Thoracic aorta (tissue), 2 donors: ENCODE data around the gene LRRC8D. TPM values are rescaled to one million over a fixed set of nuclear protein-coding genes. Genes with fewer than 3 reads are reported as not detected.

ENCODE experiments used
- ATAC-seq: fragments of 150-250 bp; one replicate; pipeline ENCODE4 v1.8.0; 2017; ENCODE audit warnings: low read depth; ENCODE audit not compliant: insufficient number of reproducible peaks, low FRiP score
- DNase-seq: peaks from one replicate; pipeline ENCODE4 v3.0.0-alpha.2; 2020; ENCODE audit warnings: low spot score
- H3K27ac ChIP-seq, 2 donors: fragments of 200-600 bp; sonication (generic); 1 replicate in 1 of 2; 2 replicates in 1 of 2; pipeline ENCODE4 v1.5.1; 2016; ENCODE audit warnings: mild to moderate bottlenecking in 2 of 2, moderate library complexity in 2 of 2
- H3K27me3 ChIP-seq: fragments of 200-600 bp; sonication (generic); replicated peaks from 2 replicates; pipeline ENCODE4 v1.6.0; 2016; ENCODE audit warnings: mild to moderate bottlenecking; ENCODE audit not compliant: insufficient read depth
- H3K36me3 ChIP-seq: fragments of 200-600 bp; sonication (generic); one replicate; pipeline ENCODE4 v1.5.1; 2016
- H3K4me1 ChIP-seq, 2 donors: fragments of 200-600 bp; sonication (generic); 1 replicate in 1 of 2; 2 replicates in 1 of 2; pipeline versions ENCODE4 v1.5.1 to v1.6.0; 2016; ENCODE audit warnings: low read depth in 2 of 2, mild to moderate bottlenecking in 1 of 2; ENCODE audit not compliant: control insufficient read depth in 1 of 2
- H3K4me3 ChIP-seq: fragments of 200-600 bp; sonication (generic); 2 replicates; pipeline ENCODE4 v1.5.1; 2016; ENCODE audit warnings: mild to moderate bottlenecking
- H3K9me3 ChIP-seq: fragments of 200-600 bp; sonication (generic); 2 replicates; pipeline ENCODE4 v1.5.1; 2016
- total RNA-seq, 2 donors: library from RNA; depleted of rRNA; stranded (reverse); fragments of >200 nt; gene quantifications; one replicate each; pipeline versions ENCODE4 v1.1.0 to v1.2.3, GENCODE V29; 2016
- TF ChIP-seq, protein P1 (sequence below): fragments of 200-600 bp; sonication (generic); IDR thresholded peaks from one replicate; pipeline ENCODE4 v1.5.1; 2019; ENCODE audit warnings: antibody characterized with exemption

Gene LRRC8D
- total RNA-seq, 2 donors from 2014 or later, result 8.8 to 10.7 TPM

DNA sequence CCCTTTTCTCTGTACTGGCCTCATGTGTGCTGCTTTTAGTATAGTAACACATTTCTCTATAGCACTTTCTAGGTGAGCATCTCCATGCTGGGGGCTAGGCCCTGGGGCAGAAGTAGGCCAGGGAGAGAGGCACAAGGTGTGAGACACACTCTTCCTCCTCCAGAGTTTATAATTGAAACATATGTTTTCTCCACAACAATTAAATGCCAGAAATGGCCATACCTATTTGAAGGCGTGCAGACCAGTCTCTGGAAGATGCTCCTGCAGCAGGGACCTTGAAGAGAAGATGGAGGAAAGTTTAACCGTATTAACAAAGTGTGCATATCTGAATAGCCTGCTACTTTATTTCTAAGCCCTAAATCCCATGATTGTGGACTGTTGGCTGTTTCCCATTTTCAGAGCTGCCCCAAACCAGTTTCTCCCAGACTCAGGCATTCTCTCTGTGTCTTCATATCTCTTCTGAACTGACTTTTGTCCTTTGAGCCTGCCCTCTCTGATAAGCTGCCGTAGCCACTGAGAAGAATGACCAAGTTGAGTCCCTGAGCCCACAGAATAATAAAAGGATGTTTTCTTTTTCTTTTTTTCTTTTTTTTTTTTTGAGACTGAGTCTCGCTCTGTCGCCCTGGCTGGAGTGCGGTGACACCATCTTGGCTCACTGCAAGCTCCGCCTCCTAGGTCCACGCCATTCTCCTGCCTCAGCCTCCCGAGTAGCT lies 81.3 kb downstream of the LRRC8D start:
- Histone ChIP-seq H3K9me3 (no peaks in the 10 kb centered on the region), H3K36me3 (no peaks in the 10 kb centered on the region), H3K27ac (no peak overlapping the region), H3K4me3 (no peak overlapping the region), H3K4me1 (peaks cover 9 to 11% of the 10 kb centered on the region in 2 donors), H3K27me3 (no peaks in the 10 kb centered on the region)
- TF ChIP-seq, protein P1, sequence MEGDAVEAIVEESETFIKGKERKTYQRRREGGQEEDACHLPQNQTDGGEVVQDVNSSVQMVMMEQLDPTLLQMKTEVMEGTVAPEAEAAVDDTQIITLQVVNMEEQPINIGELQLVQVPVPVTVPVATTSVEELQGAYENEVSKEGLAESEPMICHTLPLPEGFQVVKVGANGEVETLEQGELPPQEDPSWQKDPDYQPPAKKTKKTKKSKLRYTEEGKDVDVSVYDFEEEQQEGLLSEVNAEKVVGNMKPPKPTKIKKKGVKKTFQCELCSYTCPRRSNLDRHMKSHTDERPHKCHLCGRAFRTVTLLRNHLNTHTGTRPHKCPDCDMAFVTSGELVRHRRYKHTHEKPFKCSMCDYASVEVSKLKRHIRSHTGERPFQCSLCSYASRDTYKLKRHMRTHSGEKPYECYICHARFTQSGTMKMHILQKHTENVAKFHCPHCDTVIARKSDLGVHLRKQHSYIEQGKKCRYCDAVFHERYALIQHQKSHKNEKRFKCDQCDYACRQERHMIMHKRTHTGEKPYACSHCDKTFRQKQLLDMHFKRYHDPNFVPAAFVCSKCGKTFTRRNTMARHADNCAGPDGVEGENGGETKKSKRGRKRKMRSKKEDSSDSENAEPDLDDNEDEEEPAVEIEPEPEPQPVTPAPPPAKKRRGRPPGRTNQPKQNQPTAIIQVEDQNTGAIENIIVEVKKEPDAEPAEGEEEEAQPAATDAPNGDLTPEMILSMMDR, result no peak
- DNase-seq (no peak), ATAC-seq (no peak)

DNA sequence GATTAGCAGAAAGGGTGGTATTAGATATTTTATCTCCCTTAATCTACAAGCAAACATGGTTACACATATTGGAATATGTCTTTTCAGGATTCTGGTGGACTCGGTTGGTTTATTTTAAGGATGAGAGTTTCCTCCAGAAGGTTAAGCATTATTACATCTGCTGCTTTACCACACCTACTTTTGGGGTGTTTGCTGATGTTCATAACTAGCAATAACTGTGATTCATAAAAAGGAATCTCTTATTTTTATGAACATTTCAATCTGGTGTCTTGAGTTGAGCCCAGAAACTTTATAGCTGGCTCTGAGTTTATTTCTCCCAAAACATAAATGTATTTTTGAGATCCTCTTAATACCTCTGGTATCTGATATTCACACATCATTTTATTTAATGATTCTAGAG lies 82.7 kb downstream of the LRRC8D start:
- no peak for ATAC-seq
- Histone ChIP-seq H3K27ac (no peak overlapping the region), H3K4me3 (no peak overlapping the region), H3K4me1 (peaks cover 12% of the 10 kb centered on the region in 2 donors), H3K9me3 (no peaks in the 10 kb centered on the region), H3K27me3 (no peaks in the 10 kb centered on the region), H3K36me3 (no peaks in the 10 kb centered on the region)
- DNase-seq, result no peak
- TF ChIP-seq, protein P1, result no peak

DNA sequence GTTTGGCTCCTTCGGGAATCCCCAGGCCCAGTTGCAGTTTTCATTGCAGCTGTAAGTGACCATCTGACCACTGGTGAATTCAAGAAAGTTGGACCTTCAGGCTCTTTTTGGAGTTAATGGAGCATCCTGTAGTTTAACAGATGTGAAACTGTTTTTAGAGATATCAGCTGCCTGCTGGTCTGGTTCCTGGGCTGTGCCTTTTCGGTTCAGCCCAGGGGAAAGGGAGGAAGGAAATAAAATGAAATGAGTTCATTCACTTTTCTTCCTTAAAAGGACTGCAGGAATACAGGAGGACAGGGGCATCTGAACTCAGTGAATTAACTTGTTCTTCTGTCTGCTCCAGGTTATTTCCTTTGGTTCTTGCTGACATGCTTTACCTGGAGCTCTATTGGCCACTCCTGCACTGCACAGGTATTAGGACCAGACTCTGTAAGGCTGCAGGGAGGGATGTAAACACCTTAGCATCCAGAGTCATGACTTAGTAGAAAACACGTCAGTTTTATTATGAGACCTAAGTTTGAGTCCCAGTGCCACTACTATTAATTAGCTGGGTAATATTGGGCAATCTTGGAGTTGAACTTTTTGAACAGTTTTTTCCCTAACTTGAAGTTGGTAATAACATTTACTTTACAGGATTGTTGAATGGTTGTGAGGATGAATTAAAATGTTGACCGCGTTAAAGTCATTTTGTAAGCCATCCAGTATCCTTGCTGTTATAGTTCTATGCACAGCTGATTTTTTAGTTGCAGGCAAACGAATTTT lies 83.6 kb downstream of the LRRC8D start:
- no peak overlapping the region for H3K27ac ChIP-seq
- TF ChIP-seq, protein P1, result no peak
- no peaks in the 10 kb centered on the region for H3K36me3 ChIP-seq
- no peak for ATAC-seq
- no peak overlapping the region for H3K4me3 ChIP-seq
- no peaks in the 10 kb centered on the region for H3K9me3 ChIP-seq
- DNase-seq, result no peak
- no peaks in the 10 kb centered on the region for H3K27me3 ChIP-seq
- peaks cover 15% of the 10 kb centered on the region in 2 donors for H3K4me1 ChIP-seq

- no peak overlapping the region for H3K4me3 ChIP-seq
- no peaks in the 10 kb centered on the region for H3K27me3 ChIP-seq
- DNase-seq, result no peak
- H3K4me1 ChIP-seq, result peaks cover 15% of the 10 kb centered on the region in 2 donors
- TF ChIP-seq, protein P1, result no peak
- no peaks in the 10 kb centered on the region for H3K36me3 ChIP-seq
- no peak overlapping the region for H3K27ac ChIP-seq
- ATAC-seq, result no peak
- no peaks in the 10 kb centered on the region for H3K9me3 ChIP-seq
Observed at GRCh38 chr1:89905395-89906058, 84.7 kb downstream of the LRRC8D start.

- H3K27ac ChIP-seq, result peak overlapping the region in 1 of 2 donors; percentile 42
- no peak overlapping the region for H3K4me3 ChIP-seq
- TF ChIP-seq, protein P1, result no peak
- no peaks in the 10 kb centered on the region for H3K36me3 ChIP-seq
- H3K27me3 ChIP-seq, result no peaks in the 10 kb centered on the region
- no peaks in the 10 kb centered on the region for H3K9me3 ChIP-seq
- no peak for DNase-seq
- no peak for ATAC-seq
- peaks cover 15% of the 10 kb centered on the region in 2 donors for H3K4me1 ChIP-seq
Observed at GRCh38 chr1:89906088-89906487, 85.3 kb downstream of the LRRC8D start.
